HepG2 (cell line): ENCODE results near the gene ZNF324B. TPM values are rescaled to one million over a fixed set of nuclear protein-coding genes. Genes with fewer than 3 reads are reported as not detected.
A peak's percentile ranks its signal among the peaks of the same experiment; 100 is the strongest.

ENCODE experiments used
- ATM ChIP-seq: fragments of 450-650 bp; IDR thresholded peaks from 2 replicates; pipeline ENCODE4 v1.7.1; 2017; ENCODE audit warnings: mild to moderate bottlenecking, borderline replicate concordance
- CBFB ChIP-seq: sonication (generic); formaldehyde crosslinking; IDR thresholded peaks from 2 replicates; pipeline ENCODE4 v1.4.0; 2020; ENCODE audit warnings: missing genetic modification reagents
- FOSL1 ChIP-seq: sonication (generic); formaldehyde crosslinking; IDR thresholded peaks from 2 replicates; pipeline ENCODE4 v1.9.0; 2021; ENCODE audit warnings: missing genetic modification reagents, borderline replicate concordance
- GABPB1 ChIP-seq: IDR thresholded peaks from 2 replicates; pipeline ENCODE4 v1.6.1; 2016; ENCODE audit warnings: mild to moderate bottlenecking, missing genetic modification reagents, moderate library complexity, missing compliant biosample characterization
- HOXD1 ChIP-seq: sonication (generic); formaldehyde crosslinking; IDR thresholded peaks from 2 replicates; pipeline ENCODE4 v1.5.0; 2020; ENCODE audit warnings: missing genetic modification reagents
- IRF2 ChIP-seq: IDR thresholded peaks from 2 replicates; pipeline ENCODE4 v1.6.1; 2018; ENCODE audit warnings: missing genetic modification reagents, missing compliant biosample characterization
- KAT8 ChIP-seq: IDR thresholded peaks from 2 replicates; pipeline ENCODE4 v1.6.1; 2016; ENCODE audit warnings: missing genetic modification reagents, missing compliant biosample characterization
- NR2C2 ChIP-seq: sonication (generic); formaldehyde crosslinking; IDR thresholded peaks from 2 replicates; pipeline ENCODE4 v1.4.0; 2020; ENCODE audit warnings: missing genetic modification reagents, mild to moderate bottlenecking, moderate library complexity, borderline replicate concordance
- PHF20 ChIP-seq: sonication (generic); formaldehyde crosslinking; IDR thresholded peaks from 2 replicates; pipeline ENCODE4 v1.5.0; 2020; ENCODE audit warnings: mild to moderate bottlenecking, missing genetic modification reagents
- RFX3 ChIP-seq: IDR thresholded peaks from 2 replicates; pipeline ENCODE4 v1.6.1; 2016; ENCODE audit warnings: missing biosample characterization, missing genetic modification reagents
- RXRA ChIP-seq: sonication (generic); formaldehyde crosslinking; IDR thresholded peaks from 2 replicates; pipeline ENCODE4 v1.5.1; 2020; ENCODE audit warnings: missing genetic modification reagents
- SUZ12 ChIP-seq: fragments of 150-350 bp; IDR thresholded peaks from 2 replicates; pipeline ENCODE4 v1.6.1; 2014; ENCODE audit warnings: low read depth, low read length
- THRA ChIP-seq: sonication (generic); formaldehyde crosslinking; IDR thresholded peaks from 2 replicates; pipeline ENCODE4 v1.4.0; 2020; ENCODE audit warnings: missing genetic modification reagents, borderline replicate concordance
- ZFY ChIP-seq: sonication (generic); formaldehyde crosslinking; IDR thresholded peaks from 2 replicates; pipeline ENCODE4 v1.4.0; 2020; ENCODE audit warnings: missing genetic modification reagents
- ZGPAT ChIP-seq: IDR thresholded peaks from 2 replicates; pipeline ENCODE4 v1.6.1; 2016; ENCODE audit warnings: mild to moderate bottlenecking
- ZNF296 ChIP-seq: sonication (generic); formaldehyde crosslinking; conservative IDR thresholded peaks from 2 replicates; pipeline ENCODE4 v1.5.0; 2020; ENCODE audit warnings: mild to moderate bottlenecking, missing genetic modification reagents
- ZNF496 ChIP-seq: sonication (generic); formaldehyde crosslinking; IDR thresholded peaks from 2 replicates; pipeline ENCODE4 v1.8.1; 2023; ENCODE audit warnings: mild to moderate bottlenecking, moderate library complexity, missing genetic modification reagents; ENCODE audit not compliant: insufficient replicate concordance
- ZNF543 ChIP-seq: sonication (generic); formaldehyde crosslinking; IDR thresholded peaks from 2 replicates; pipeline ENCODE4 v1.4.0; 2020; ENCODE audit warnings: mild to moderate bottlenecking, missing genetic modification reagents
- ZSCAN29 ChIP-seq: sonication (generic); formaldehyde crosslinking; conservative IDR thresholded peaks from 2 replicates; pipeline ENCODE4 v1.4.0; 2020; ENCODE audit warnings: mild to moderate bottlenecking, missing genetic modification reagents
- polyA plus RNA-seq, 8 experiments: library from polyadenylated mRNA; depleted of rRNA in 3 of 8; stranded (reverse) in 7 of 8; unstranded in 1 of 8; fragments of >200 nt; fragmentation: Illumina TruSeq in 4 of 8; extraction: Trizol in 4 of 8; gene quantifications; 2 replicates each; pipeline versions ENCODE4 v1.2.1 to v1.2.3, GENCODE V29; 2011 to 2016; ENCODE audit warnings: low read depth in 4 of 8, missing spikeins in 1 of 8, mixed read lengths in 1 of 8; ENCODE audit not compliant: insufficient read depth in 1 of 8
- total RNA-seq, 5 experiments: library from RNA; depleted of rRNA; stranded (reverse); fragments of >200 nt; fragmentation: Illumina TruSeq; extraction: Trizol; gene quantifications; 2 replicates each; pipeline ENCODE4 v1.2.3, GENCODE V29; 2016; ENCODE audit warnings: low read depth in 1 of 5
- TF ChIP-seq, protein P1 (sequence below): sonication (generic); formaldehyde crosslinking; IDR thresholded peaks from 2 replicates; pipeline ENCODE4 v1.5.1; 2020; ENCODE audit warnings: missing genetic modification reagents, mild to moderate bottlenecking, borderline replicate concordance
- TF ChIP-seq, protein P2 (sequence below): sonication (generic); formaldehyde crosslinking; IDR thresholded peaks from 2 replicates; pipeline ENCODE4 v1.5.1; 2020; ENCODE audit warnings: missing genetic modification reagents, mild to moderate bottlenecking, borderline replicate concordance
- TF ChIP-seq, protein P3 (sequence below): sonication (generic); formaldehyde crosslinking; IDR thresholded peaks from 2 replicates; pipeline ENCODE4 v1.4.0; 2020; ENCODE audit warnings: missing genetic modification reagents, borderline replicate concordance

ZNF324B gene
- total and polyA plus RNA-seq, 2 of the 13 experiments (the other 11 are each of a cell fraction or from before 2014, with no cell fraction given), result 0.53 to 3.0 TPM

GRCh38 chr19:58408152-58409009 lies 43.0 kb upstream of the ZNF324B start, which contains the start of gene ZNF584 (continued):
- TF ChIP-seq NR2C2 (CRISPR knock-in tag) (peak; percentile 92), FOSL1 (no peak), KAT8 (CRISPR knock-in tag) (peak; percentile 77), ZSCAN29 (CRISPR knock-in tag) (0 out of 2 replicates have a peak, but pooled peaks have one; percentile 53), GABPB1 (peak; percentile 97), RFX3 (peak; percentile 94), RXRA (CRISPR knock-in tag) (peak; percentile 23; the same call in 1 of the 2 replicates), ZFY (CRISPR knock-in tag) (peak; percentile 74; the same call in 1 of the 2 replicates), CBFB (CRISPR knock-in tag) (peak; percentile 57; the same call in 1 of the 2 replicates), PHF20 (CRISPR knock-in tag) (peak; percentile 69), ATM (no peak), ZGPAT (CRISPR knock-in tag) (peak; percentile 13), ZNF496 (CRISPR knock-in tag) (no peak), ZNF296 (peak; percentile 23; the same call in 1 of the 2 replicates), ZNF543 (CRISPR knock-in tag) (peak; percentile 79; the same call in 1 of the 2 replicates), IRF2 (peak; percentile 89), HOXD1 (CRISPR knock-in tag) (no peak), THRA (CRISPR knock-in tag) (no peak), SUZ12 (peak; percentile 73)
- TF ChIP-seq, protein P1, sequence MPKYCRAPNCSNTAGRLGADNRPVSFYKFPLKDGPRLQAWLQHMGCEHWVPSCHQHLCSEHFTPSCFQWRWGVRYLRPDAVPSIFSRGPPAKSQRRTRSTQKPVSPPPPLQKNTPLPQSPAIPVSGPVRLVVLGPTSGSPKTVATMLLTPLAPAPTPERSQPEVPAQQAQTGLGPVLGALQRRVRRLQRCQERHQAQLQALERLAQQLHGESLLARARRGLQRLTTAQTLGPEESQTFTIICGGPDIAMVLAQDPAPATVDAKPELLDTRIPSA (CRISPR knock-in tag), result peak; percentile 90; the same call in 1 of the 2 replicates
- TF ChIP-seq, protein P2, sequence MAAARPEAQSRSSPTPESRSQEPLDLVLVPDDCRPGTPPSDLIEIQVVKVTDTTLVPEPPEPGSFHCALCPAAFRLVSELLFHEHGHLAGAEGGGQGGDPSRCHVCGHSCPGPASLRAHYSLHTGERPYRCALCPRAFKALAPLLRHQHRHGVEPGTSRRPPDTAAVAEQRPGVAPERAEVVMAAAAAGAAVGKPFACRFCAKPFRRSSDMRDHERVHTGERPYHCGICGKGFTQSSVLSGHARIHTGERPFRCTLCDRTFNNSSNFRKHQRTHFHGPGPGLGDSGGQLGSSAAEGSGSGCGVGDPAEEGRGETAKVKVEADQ (CRISPR knock-in tag), result 0 out of 2 replicates have a peak, but pooled peaks have one; percentile 36
- TF ChIP-seq, protein P3, sequence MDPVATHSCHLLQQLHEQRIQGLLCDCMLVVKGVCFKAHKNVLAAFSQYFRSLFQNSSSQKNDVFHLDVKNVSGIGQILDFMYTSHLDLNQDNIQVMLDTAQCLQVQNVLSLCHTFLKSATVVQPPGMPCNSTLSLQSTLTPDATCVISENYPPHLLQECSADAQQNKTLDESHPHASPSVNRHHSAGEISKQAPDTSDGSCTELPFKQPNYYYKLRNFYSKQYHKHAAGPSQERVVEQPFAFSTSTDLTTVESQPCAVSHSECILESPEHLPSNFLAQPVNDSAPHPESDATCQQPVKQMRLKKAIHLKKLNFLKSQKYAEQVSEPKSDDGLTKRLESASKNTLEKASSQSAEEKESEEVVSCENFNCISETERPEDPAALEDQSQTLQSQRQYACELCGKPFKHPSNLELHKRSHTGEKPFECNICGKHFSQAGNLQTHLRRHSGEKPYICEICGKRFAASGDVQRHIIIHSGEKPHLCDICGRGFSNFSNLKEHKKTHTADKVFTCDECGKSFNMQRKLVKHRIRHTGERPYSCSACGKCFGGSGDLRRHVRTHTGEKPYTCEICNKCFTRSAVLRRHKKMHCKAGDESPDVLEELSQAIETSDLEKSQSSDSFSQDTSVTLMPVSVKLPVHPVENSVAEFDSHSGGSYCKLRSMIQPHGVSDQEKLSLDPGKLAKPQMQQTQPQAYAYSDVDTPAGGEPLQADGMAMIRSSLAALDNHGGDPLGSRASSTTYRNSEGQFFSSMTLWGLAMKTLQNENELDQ (CRISPR knock-in tag), result no peak
